Calu3 (cell line): Measurements from ENCODE around the gene CHD2. TPM values are rescaled to one million over a fixed set of nuclear protein-coding genes. Genes with fewer than 3 reads are reported as not detected.
"Not testable (repeated sequence)": the region's sequence is repeated elsewhere in the genome, so short reads cannot be mapped to it uniquely, and the experiment has no call there.

Experiments
- BruUV-seq: library from RNA; stranded (reverse); fragments of 400-500 nt; replicated peaks from 2 replicates; lab custom pipeline; 2021; lab: Mats Ljungman, UMichigan
- CTCF ChIA-PET: fragments of 300-600 bp; sonication (Branson Sonifier 250); formaldehyde crosslinking; loops from one replicate; lab custom pipeline; 2022; ENCODE audit warnings: antibody characterized with exemption; lab: Charles Lee
- DNase-seq: peaks from one replicate; pipeline ENCODE4 v3.0.0; 2022
- H3K27ac Mint-ChIP-seq: one replicate; pipeline ENCODE4 v1.8.0; 2022; ENCODE audit warnings: mixed read lengths; ENCODE audit not compliant: unreplicated experiment
- H3K27me3 Mint-ChIP-seq: one replicate; pipeline ENCODE4 v1.8.0; 2022; ENCODE audit warnings: mixed read lengths; ENCODE audit not compliant: unreplicated experiment
- H3K36me3 Mint-ChIP-seq: one replicate; pipeline ENCODE4 v1.8.0; 2022; ENCODE audit warnings: mild to moderate bottlenecking, moderate library complexity, mixed read lengths; ENCODE audit not compliant: insufficient read depth, unreplicated experiment
- H3K4me1 Mint-ChIP-seq: one replicate; pipeline ENCODE4 v1.8.0; 2022; ENCODE audit warnings: mild to moderate bottlenecking, low read depth, mixed read lengths; ENCODE audit not compliant: unreplicated experiment
- H3K4me3 Mint-ChIP-seq: one replicate; pipeline ENCODE4 v1.8.0; 2022; ENCODE audit warnings: mild to moderate bottlenecking, low read depth, moderate library complexity, mixed read lengths; ENCODE audit not compliant: unreplicated experiment
- H3K9me3 Mint-ChIP-seq: one replicate; pipeline ENCODE4 v1.8.0; 2022; ENCODE audit warnings: low read depth, mixed read lengths; ENCODE audit not compliant: unreplicated experiment
- intact Hi-C: fragments of 100-400 bp; cut with micrococcal nuclease; formaldehyde crosslinking; loops from one replicate; pipeline ENCODE4 v1.10.0; 2022; ENCODE audit not compliant: unreplicated experiment
- total RNA-seq: library from RNA; stranded (reverse); gene quantifications from 2 replicates; pipeline ENCODE4 v1.2.3, GENCODE V29; 2022
- TF ChIP-seq, protein P1 (sequence below): fragments of 200-600 bp; IDR thresholded peaks from one replicate; pipeline ENCODE4 v1.8.0; 2022; ENCODE audit warnings: antibody characterized with exemption; ENCODE audit not compliant: unreplicated experiment

CHD2 gene
- total RNA-seq, 1 experiment from 2014 or later = 140 TPM

DNA sequence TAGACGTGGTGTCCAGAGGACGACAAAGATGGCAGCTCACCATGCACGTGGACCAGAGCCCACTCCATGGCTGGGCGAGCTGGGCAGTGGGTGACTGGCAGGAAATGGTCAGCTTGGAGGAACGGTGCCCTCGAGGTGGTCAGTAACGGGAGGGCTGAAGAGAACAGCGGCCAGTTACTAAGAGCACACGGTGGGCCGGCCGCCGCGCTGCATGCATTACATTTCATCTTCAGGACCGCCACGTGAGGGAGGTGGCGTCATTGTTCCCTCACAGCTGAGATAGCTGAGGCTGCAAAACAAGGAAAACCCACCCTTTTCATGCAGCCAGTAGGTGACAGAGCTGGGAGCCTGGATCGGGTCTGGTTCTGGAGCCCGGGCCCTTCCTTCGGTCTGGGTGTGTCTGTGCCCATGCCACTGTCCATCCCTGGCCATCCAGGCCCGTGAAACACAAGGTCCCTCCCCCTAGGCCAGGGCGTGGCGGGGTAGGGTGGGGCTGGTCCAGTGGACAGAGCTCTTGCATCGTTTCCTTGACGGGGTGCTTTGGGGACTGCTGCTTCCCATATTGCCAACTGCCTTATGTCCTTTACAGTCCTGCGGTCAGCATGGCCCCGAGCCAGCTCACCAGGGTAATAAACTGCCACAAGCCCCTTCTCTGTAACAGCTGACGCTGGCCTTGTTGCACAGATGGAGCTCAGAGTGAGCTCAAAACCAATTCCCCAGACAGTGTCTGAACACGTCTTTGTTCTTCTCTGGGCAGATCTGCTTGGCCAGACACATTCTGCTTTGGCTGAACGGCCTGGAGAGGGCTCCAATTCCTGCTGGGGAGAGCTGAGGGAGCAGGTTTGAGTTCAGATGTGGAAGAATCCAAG lies 137.1 kb downstream of the CHD2 start:
- Mint-ChIP-seq H3K27me3 (peaks cover 25% of the 10 kb centered on the region), H3K9me3 (no peaks in the 10 kb centered on the region), H3K27ac (no peak overlapping the region), H3K36me3 (peaks cover 1% of the 10 kb centered on the region), H3K4me3 (no peak overlapping the region), H3K4me1 (no peaks in the 10 kb centered on the region)
- TF ChIP-seq, protein P1, sequence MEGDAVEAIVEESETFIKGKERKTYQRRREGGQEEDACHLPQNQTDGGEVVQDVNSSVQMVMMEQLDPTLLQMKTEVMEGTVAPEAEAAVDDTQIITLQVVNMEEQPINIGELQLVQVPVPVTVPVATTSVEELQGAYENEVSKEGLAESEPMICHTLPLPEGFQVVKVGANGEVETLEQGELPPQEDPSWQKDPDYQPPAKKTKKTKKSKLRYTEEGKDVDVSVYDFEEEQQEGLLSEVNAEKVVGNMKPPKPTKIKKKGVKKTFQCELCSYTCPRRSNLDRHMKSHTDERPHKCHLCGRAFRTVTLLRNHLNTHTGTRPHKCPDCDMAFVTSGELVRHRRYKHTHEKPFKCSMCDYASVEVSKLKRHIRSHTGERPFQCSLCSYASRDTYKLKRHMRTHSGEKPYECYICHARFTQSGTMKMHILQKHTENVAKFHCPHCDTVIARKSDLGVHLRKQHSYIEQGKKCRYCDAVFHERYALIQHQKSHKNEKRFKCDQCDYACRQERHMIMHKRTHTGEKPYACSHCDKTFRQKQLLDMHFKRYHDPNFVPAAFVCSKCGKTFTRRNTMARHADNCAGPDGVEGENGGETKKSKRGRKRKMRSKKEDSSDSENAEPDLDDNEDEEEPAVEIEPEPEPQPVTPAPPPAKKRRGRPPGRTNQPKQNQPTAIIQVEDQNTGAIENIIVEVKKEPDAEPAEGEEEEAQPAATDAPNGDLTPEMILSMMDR = no peak
- CTCF ChIA-PET = interaction anchor here (0.5 to 1.8 kb wide), 6 partner anchors 19 to 1083 kb away, joined by 3 to 9 read pairs (median 5); no protein-coding TSS in a partner anchor
- intact Hi-C loops = loop anchor here (5.0 kb wide), 1 partner anchor 940 kb away; no protein-coding TSS in a partner anchor
- DNase-seq = no peak
- no TSS peak for BruUV-seq

DNA sequence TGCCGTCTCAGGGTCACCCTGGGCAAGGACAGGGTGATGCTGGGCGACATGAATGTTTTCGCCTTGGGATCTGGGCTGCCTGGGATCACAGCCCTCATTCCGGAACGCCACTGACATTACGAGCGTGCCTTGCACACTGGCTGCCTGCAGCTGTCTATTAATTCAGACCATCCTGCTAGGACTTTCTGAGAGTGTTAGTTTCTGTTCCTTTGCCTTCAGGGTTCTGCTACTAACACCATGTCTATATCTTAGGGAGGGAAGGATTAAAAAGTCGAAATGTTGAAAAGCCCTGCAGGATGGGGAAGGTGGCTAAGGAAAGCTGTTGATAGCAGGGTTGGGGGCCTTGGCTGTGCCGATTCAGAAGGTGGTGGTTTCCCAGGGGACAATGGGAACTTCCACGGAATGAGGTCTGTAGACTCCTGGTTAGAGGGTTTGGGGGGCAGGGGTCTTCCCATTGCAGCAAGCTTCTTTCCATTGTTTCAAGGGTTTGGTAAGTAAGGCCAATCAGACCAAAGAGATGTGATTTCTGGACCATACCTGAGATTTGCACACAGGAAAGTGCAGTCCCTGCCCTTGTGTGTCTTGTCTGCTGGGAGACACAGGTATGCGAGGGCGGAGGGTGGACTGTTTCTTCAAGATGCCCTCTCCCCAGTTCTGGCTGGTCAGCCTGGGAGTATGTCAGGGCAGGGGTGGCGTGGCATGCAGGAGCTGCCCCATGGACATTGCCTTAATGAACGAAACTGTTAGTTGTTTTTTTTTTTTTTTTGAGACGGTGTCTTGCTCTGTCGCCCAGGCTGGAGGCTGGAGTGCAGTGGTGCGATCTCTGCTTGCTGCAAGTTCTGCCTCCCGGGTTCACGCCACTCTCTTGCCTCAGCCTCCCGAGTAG lies 137.9 kb downstream of the CHD2 start:
- CTCF ChIA-PET = interaction anchor here (0.5 to 1.8 kb wide), 5 partner anchors 20 to 1082 kb away, joined by 3 to 9 read pairs (median 5); no protein-coding TSS in a partner anchor
- no peak for DNase-seq
- H3K27ac Mint-ChIP-seq = no peak overlapping the region

DNA sequence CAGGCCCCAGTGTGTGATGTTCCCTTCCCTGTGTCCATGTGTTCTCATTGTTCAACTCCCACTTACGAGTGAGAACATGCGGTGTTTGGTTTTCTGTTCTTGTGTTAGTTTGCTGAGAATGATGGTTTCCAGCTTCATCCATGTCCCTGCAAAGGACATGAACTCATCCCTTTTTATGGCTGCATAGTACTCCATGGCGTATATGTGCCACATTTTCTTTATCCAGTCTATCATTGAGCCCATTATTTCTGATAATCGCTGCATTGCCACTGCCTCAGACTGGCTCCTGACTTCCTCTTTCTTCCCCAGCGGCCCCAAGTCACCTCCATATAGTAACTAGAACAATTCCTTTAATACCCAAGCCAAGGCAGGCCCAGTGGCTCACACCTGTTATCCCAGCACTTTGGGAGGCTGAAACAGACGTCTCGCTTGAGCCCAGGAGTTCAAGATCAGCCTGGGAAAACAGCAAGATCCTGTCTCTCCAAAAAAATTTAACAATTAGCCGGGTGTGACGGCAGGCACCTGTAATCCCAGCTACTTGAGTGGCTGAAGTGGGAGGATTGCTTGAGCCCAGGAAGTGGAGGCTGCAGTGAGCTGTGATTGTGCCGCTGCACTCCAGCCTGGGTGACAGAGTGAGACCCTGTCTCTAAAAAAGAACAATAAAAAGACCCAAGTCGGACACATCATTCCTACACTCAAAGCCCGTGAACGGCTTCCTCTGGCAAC lies 139.6 kb downstream of the CHD2 start:
- DNase-seq, H3K4me1 Mint-ChIP-seq, H3K4me3 Mint-ChIP-seq, BruUV-seq, H3K27ac Mint-ChIP-seq, H3K36me3 Mint-ChIP-seq, H3K9me3 Mint-ChIP-seq: not testable (repeated sequence)
- peaks cover 49% of the 10 kb centered on the region for H3K27me3 Mint-ChIP-seq
- intact Hi-C loops = loop anchor here (5.0 kb wide), 1 partner anchor 938 kb away; no protein-coding TSS in a partner anchor
- CTCF ChIA-PET = interaction anchor here (0.6 to 1.2 kb wide), 2 partner anchors 20 to 1088 kb away, joined by 3 read pairs; no protein-coding TSS in a partner anchor

More for the DNA sequence above, 137.9 kb downstream of the CHD2 start:
- H3K27me3 Mint-ChIP-seq = peaks cover 34% of the 10 kb centered on the region
- H3K4me3 Mint-ChIP-seq = no peak overlapping the region
- TF ChIP-seq, protein P1 = no peak
- no peaks in the 10 kb centered on the region for H3K9me3 Mint-ChIP-seq
- H3K36me3 Mint-ChIP-seq = no peaks in the 10 kb centered on the region
- H3K4me1 Mint-ChIP-seq = no peaks in the 10 kb centered on the region
- BruUV-seq = no TSS peak
- intact Hi-C loops = loop anchor here (5.0 kb wide), 1 partner anchor 939 kb away; no protein-coding TSS in a partner anchor

DNA sequence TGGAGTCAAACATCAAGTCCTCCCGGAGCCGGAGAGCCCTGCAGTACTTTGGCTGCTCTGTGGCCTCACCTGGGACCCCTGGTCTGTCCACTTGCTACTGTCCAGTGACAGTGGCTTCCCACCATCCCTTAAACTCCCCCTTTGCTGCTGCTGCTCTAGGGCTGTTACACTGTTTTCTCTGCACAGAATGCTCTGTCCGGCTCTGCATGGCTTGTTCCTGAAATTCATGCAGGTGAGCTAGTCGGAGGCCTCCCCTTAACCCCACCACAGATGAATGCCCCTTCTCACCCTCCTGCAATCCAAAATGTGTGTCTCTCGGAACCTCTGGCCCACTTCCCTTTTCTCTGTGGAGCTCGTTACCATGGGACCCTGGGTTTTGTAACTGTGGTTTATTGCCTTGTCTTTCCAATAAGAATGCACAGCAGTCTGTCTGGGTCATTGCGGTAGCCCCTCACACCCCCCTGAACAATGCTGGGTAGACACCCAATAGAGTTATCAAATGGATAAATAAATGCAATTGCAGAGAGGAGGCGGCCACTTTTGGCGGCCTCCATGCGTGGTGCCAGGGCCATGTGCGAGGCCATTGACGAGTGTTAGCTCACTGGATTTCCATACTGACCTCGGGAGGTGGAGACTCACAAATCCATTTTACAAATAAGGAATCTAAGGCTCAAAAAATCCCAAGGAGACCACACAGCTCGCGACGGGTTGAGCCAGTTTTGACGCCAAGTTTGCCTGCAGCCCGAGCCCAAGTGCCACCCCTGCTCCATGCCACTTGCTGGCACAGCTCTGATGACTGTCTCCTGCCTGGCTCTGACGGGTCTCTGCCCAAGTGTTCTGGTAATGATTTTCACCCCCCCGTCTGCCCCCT lies 140.4 kb downstream of the CHD2 start:
- Mint-ChIP-seq H3K4me3 (no peak overlapping the region), H3K4me1 (no peaks in the 10 kb centered on the region), H3K9me3 (no peaks in the 10 kb centered on the region), H3K36me3 (no peaks in the 10 kb centered on the region), H3K27ac (no peak overlapping the region), H3K27me3 (peaks cover 51% of the 10 kb centered on the region)
- DNase-seq = no peak
- TF ChIP-seq, protein P1 = no peak
- no TSS peak for BruUV-seq
- intact Hi-C loops = no loop called here
- CTCF ChIA-PET = interaction anchor here (0.6 to 1.2 kb wide), 5 partner anchors 10 to 1087 kb away, joined by 3 to 10 read pairs (median 3); no protein-coding TSS in a partner anchor
